ENCODE results near the gene MARCOL.
"Not testable (repeated sequence)": the region's sequence is repeated elsewhere in the genome, so short reads cannot be mapped to it uniquely, and the experiment has no call there.

MARCOL gene

DNA sequence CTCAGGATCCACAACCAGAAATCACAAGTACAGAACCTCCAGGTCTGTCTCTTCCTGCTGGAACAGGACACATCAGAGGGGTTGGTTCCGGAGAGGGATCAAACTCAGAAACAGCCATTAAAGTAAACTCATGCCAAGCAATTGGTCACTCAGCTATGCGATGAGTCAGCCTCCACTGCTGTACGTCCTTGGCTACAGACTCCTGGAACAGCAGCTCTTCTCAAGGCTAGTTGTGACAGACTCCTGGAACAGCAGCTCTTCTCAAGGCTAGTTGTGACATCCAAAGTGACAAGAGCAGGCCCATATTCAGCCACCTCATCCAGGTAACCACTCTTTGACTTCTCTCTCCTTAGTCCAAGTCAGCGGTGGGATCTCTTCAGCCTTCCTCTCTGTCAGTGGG lies 30.2 kb downstream of the MARCOL start, which contains the start of gene SPINK13:
Gene SPINK13, plus strand, starts transcription at position 229 of the 400 bp plus-strand sequence. CDS start 1,279 bp downstream, outside the sequence.
- no peak for DNase-seq

- not testable (repeated sequence) for DNase-seq
These were observed 36.8 kb downstream of the MARCOL start for GRCh38 chr5:148275129-148275528.

- DNase-seq, result not testable (repeated sequence)
These were observed 42.6 kb downstream of the MARCOL start for GRCh38 chr5:148280893-148281292.

GRCh38 chr5:148281336-148281735 lies 43.0 kb downstream of the MARCOL start:
- DNase-seq, result not testable (repeated sequence)

DNA sequence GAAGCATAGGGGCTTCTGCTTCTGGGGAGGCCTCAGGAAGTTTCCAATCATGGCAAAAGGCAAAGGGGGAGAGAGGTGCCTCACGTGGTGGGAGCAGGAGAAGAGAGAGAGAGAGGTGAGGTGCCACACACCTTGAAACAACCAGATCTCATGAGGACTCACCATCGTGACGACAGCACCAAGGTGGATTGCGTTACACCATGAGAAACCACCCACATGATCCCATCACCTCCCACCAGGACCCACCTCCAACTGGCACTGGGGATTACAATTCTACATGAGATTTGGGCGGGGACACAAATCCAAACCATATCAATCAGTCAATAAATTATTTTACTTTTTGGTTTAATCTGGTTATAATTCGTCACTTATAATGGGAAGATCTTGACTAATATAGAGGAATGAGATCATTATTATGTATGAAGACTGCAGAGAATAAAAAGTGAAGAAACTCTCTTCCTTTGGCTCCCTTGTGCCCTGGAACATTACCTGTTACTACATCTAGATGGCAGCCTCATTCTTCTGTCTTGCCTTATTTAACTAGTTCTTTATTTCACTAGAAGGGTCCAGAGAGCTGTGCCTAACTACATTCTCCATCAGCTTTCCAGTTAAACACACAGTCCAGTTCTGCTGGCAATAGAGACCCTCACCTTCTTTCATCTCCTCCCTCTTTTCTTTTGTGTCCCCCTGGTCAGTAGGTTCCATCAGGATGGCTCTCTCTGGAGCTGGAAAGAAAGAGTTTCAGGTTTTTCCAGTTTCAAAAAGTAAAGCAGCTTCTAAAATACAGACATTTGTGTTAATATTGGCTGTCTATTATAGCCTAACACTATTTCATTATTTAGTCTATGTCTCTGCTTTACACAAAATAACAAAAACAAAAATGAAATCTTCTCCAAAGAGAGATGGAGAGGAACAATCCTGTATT lies 52.2 kb downstream of the MARCOL start:
- DNase-seq, result peak; percentile 8
